Aorta (tissue), 4 donors: Measurements from ENCODE around the gene C14orf119. TPM values are rescaled to one million over a fixed set of nuclear protein-coding genes. Genes with fewer than 3 reads are reported as not detected.

ENCODE experiments used
- polyA plus RNA-seq, 2 donors: library from polyadenylated mRNA; stranded (reverse); fragments of 200-250 nt; gene quantifications; one replicate each; pipeline ENCODE4 v1.2.3, GENCODE V29; 2013
- total RNA-seq, 2 donors: library from RNA; stranded (reverse); fragmentation: NEBNext Ultra II Directional; extraction: Animal tissue kit (Norgen Biotek cat#: 25700); gene quantifications; one replicate each; pipeline ENCODE4 v1.2.1, GENCODE V29; 2021
- donor health status: healthy with polysubstance abuse.
- donor health status: Bipolar disorder and iron deficiency.
- donor health status: DM: no; HTN: no; CAD: no.
- donor health status: DM: yes; HTN: yes; CAD: no.

The C14orf119 gene
- total and polyA plus RNA-seq, 4 donors, result 27.8 to 41.4 (median 34.9) TPM

Other genes with a start within 250 kb of the C14orf119 start
- 100 to 1,000 TPM; 161 to 187 TPM for gene LRP10, start 223.8 kb upstream of the C14orf119 start, total RNA-seq
- gene LRP10, start 223.8 kb upstream of the C14orf119 start, polyA plus RNA-seq, result 100 to 1,000 TPM in 1 of 2 donors, 10 to 100 TPM in 1; 53.0 to 134 TPM
- under 1 TPM; 0.36 to 0.75 TPM for gene REM2, start 212.3 kb upstream of the C14orf119 start, total RNA-seq
- under 1 TPM in 1 of 2 donors, not detected in 1; 0.92 TPM for gene REM2, start 212.3 kb upstream of the C14orf119 start, polyA plus RNA-seq
- 10 to 100 TPM; 65.4 to 72.6 TPM for gene RBM23, start 176.4 kb upstream of the C14orf119 start, total RNA-seq
- 10 to 100 TPM; 19.9 to 54.3 TPM for gene RBM23, start 176.4 kb upstream of the C14orf119 start, polyA plus RNA-seq
- gene PRMT5, start 166.1 kb upstream of the C14orf119 start, total RNA-seq, result 10 to 100 TPM; 32.0 to 36.5 TPM
- 10 to 100 TPM; 27.7 to 36.2 TPM for gene PRMT5, start 166.1 kb upstream of the C14orf119 start, polyA plus RNA-seq
- gene HAUS4, start 138.4 kb upstream of the C14orf119 start, total RNA-seq, result 10 to 100 TPM; 19.7 to 33.9 TPM
- gene HAUS4, start 138.4 kb upstream of the C14orf119 start, polyA plus RNA-seq, result 10 to 100 TPM; 39.5 to 62.7 TPM
- gene AJUBA, start 113.0 kb upstream of the C14orf119 start, total RNA-seq, result 10 to 100 TPM; 12.9 to 16.2 TPM
- gene AJUBA, start 113.0 kb upstream of the C14orf119 start, polyA plus RNA-seq, result 1 to 10 TPM; 2.2 to 3.8 TPM
- 1 to 10 TPM; 5.5 to 8.6 TPM for gene C14orf93, start 85.4 kb upstream of the C14orf119 start, total RNA-seq
- 10 to 100 TPM in 1 of 2 donors, 1 to 10 TPM in 1; 8.8 to 11.0 TPM for gene C14orf93, start 85.4 kb upstream of the C14orf119 start, polyA plus RNA-seq
- 10 to 100 TPM; 67.7 to 68.4 TPM for gene PSMB5, start 60.6 kb upstream of the C14orf119 start, total RNA-seq
- gene PSMB5, start 60.6 kb upstream of the C14orf119 start, polyA plus RNA-seq, result 100 to 1,000 TPM; 103 to 116 TPM
- not detected for gene PSMB11, start 53.3 kb upstream of the C14orf119 start, total RNA-seq
- gene PSMB11, start 53.3 kb upstream of the C14orf119 start, polyA plus RNA-seq, result not detected
- gene CDH24, start 38.0 kb upstream of the C14orf119 start, total RNA-seq, result 10 to 100 TPM in 1 of 2 donors, 1 to 10 TPM in 1; 3.4 to 11.4 TPM
- 1 to 10 TPM in 1 of 2 donors, not detected in 1; 4.1 TPM for gene CDH24, start 38.0 kb upstream of the C14orf119 start, polyA plus RNA-seq
- 100 to 1,000 TPM; 134 to 183 TPM for gene ACIN1, start 369 bp upstream of the C14orf119 start, total RNA-seq
- 100 to 1,000 TPM in 1 of 2 donors, 10 to 100 TPM in 1; 34.1 to 147 TPM for gene ACIN1, start 369 bp upstream of the C14orf119 start, polyA plus RNA-seq
- under 1 TPM in 1 of 2 donors, not detected in 1; 0.18 TPM for gene CIROP, start 9.5 kb downstream of the C14orf119 start, total RNA-seq
- not detected for gene CIROP, start 9.5 kb downstream of the C14orf119 start, polyA plus RNA-seq
- gene CEBPE, start 23.8 kb downstream of the C14orf119 start, total RNA-seq, result under 1 TPM; 0.29 to 0.33 TPM
- gene CEBPE, start 23.8 kb downstream of the C14orf119 start, polyA plus RNA-seq, result under 1 TPM in 1 of 2 donors, not detected in 1; 0.13 TPM
- 10 to 100 TPM; 20.0 to 31.4 TPM for gene SLC7A8, start 88.2 kb downstream of the C14orf119 start, total RNA-seq
- gene SLC7A8, start 88.2 kb downstream of the C14orf119 start, polyA plus RNA-seq, result 10 to 100 TPM in 1 of 2 donors, 1 to 10 TPM in 1; 8.9 to 11.0 TPM
- not detected for gene RNF212B, start 142.4 kb downstream of the C14orf119 start, total RNA-seq
- not detected for gene RNF212B, start 142.4 kb downstream of the C14orf119 start, polyA plus RNA-seq
- 10 to 100 TPM in 1 of 2 donors, 1 to 10 TPM in 1; 5.8 to 10.6 TPM for gene HOMEZ, start 190.6 kb downstream of the C14orf119 start, total RNA-seq
- gene HOMEZ, start 190.6 kb downstream of the C14orf119 start, polyA plus RNA-seq, result 1 to 10 TPM; 1.9 to 2.9 TPM
- gene PPP1R3E, start 207.4 kb downstream of the C14orf119 start, total RNA-seq, result 10 to 100 TPM in 1 of 2 donors, 1 to 10 TPM in 1; 9.3 to 13.8 TPM
- 10 to 100 TPM in 1 of 2 donors, 1 to 10 TPM in 1; 4.9 to 13.3 TPM for gene PPP1R3E, start 207.4 kb downstream of the C14orf119 start, polyA plus RNA-seq
- gene BCL2L2, start 211.3 kb downstream of the C14orf119 start, total RNA-seq, result 10 to 100 TPM; 68.6 to 70.7 TPM
- gene BCL2L2, start 211.3 kb downstream of the C14orf119 start, polyA plus RNA-seq, result 100 to 1,000 TPM in 1 of 2 donors, 10 to 100 TPM in 1; 66.1 to 114 TPM
- gene PABPN1, start 226.0 kb downstream of the C14orf119 start, total RNA-seq, result 100 to 1,000 TPM; 106 to 139 TPM
- 100 to 1,000 TPM in 1 of 2 donors, 10 to 100 TPM in 1; 57.0 to 226 TPM for gene PABPN1, start 226.0 kb downstream of the C14orf119 start, polyA plus RNA-seq